ENCODE data around the gene PSMD5. TPM values are rescaled to one million over a fixed set of nuclear protein-coding genes. Genes with fewer than 3 reads are reported as not detected.
A peak's percentile ranks its signal among the peaks of the same experiment; 100 is the strongest.

The PSMD5 gene
- total RNA-seq, 1 donor from 2014 or later: 44.4 TPM

DNA sequence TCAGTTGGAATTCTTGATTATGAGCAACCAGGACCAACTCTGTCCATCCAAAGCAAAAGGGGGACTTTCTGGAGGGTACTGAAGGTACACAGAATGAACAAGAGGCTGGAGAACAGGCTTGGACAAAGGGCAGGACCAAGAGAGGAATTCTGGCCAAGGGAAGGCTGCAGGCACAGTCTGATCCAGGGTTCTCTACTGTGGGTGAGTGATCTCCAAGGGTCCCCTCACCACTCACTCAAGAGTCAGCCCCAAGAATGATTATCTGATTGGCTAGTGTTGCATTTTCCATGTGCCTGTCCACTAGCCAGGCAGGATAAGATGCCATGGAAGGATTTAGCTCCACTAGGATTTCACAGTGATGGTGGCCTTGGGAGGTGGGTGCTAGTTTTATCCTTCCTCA is 45.9 kb upstream of the PSMD5 start:
- no peak for DNase-seq (ENCODE audit: low read depth)
- Histone ChIP-seq H3K27me3 (ENCODE audit: control insufficient read depth, insufficient read depth, low read length) (no peaks in the 10 kb centered on the region), H3K4me3 (ENCODE audit: low read depth, low read length) (no peak overlapping the region), H3K36me3 (ENCODE audit: control insufficient read depth, insufficient read depth, low read length) (no peaks in the 10 kb centered on the region)
- no peak for TF ChIP-seq CTCF (IDR thresholded peaks at IDR 0.05; ENCODE audit: insufficient read depth, low read length, poor library complexity, severe bottlenecking)

DNA sequence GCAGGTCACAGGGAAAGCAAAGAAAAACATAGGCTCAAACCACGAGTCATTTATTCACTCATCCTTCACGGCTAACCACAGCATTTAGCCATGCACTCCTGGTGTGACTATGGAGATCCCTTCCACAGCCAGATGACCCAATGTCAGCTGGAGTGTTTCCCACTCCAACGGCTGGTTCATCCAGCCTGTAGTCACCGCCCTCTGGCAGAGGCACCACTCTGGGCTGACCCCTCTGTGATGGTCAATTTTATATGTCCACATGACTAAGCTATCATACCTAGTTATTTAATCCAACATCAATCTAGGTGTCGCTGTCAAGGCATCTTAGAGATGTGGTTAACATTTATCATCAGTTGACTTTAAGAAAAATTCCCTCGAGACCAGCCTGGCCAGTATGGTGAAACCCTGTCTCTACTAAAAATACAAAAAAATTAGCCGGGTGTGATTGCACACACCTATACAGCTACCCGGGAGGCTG is 43.8 kb upstream of the PSMD5 start:
- DNase-seq (ENCODE audit: low read depth): peak; percentile 69
- H3K4me3 ChIP-seq (ENCODE audit: low read depth, low read length): no peak overlapping the region
- no peak for TF ChIP-seq CTCF (IDR thresholded peaks at IDR 0.05; ENCODE audit: insufficient read depth, low read length, poor library complexity, severe bottlenecking)

DNA sequence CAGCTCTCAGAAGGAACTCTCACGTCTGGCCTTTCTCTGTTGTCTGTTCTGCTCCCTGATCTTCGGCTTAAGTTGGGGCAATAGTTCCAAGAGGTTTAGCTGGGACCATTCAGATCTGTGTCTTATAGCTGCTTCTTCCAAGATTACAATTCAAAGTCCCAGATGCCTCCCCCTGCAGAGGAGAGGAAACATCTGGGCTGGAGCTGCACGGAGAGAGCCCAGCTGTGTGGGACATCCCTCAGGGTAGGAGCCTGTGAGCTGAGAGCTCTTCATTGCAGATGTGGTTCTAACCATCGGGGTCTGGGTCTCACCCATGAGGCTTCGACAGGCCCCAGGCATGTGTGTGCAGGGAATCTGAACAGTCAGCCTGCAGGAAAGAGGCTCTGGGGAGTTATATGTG is 43.2 kb upstream of the PSMD5 start:
- H3K27me3 ChIP-seq (ENCODE audit: control insufficient read depth, insufficient read depth, low read length): no peaks in the 10 kb centered on the region
- H3K4me3 ChIP-seq (ENCODE audit: low read depth, low read length): no peak overlapping the region
- no peak for DNase-seq (ENCODE audit: low read depth)
- no peak for TF ChIP-seq CTCF (IDR thresholded peaks at IDR 0.05; ENCODE audit: insufficient read depth, low read length, poor library complexity, severe bottlenecking)
- H3K36me3 ChIP-seq (ENCODE audit: control insufficient read depth, insufficient read depth, low read length): no peaks in the 10 kb centered on the region

More for the DNA sequence above, 43.8 kb upstream of the PSMD5 start:
- no peaks in the 10 kb centered on the region for H3K36me3 ChIP-seq (ENCODE audit: control insufficient read depth, insufficient read depth, low read length)
- H3K27me3 ChIP-seq (ENCODE audit: control insufficient read depth, insufficient read depth, low read length): no peaks in the 10 kb centered on the region

- no peaks in the 10 kb centered on the region for H3K27me3 ChIP-seq (ENCODE audit: control insufficient read depth, insufficient read depth, low read length)
- DNase-seq (ENCODE audit: low read depth): no peak
- H3K4me3 ChIP-seq (ENCODE audit: low read depth, low read length): no peak overlapping the region
- no peak for TF ChIP-seq CTCF (IDR thresholded peaks at IDR 0.05; ENCODE audit: insufficient read depth, low read length, poor library complexity, severe bottlenecking)
- H3K36me3 ChIP-seq (ENCODE audit: control insufficient read depth, insufficient read depth, low read length): no peaks in the 10 kb centered on the region
Measured at GRCh38 chr9:120885457-120885856, 42.7 kb upstream of the PSMD5 start.

- DNase-seq (ENCODE audit: low read depth): no peak
- no peak for TF ChIP-seq CTCF (IDR thresholded peaks at IDR 0.05; ENCODE audit: insufficient read depth, low read length, poor library complexity, severe bottlenecking)
- Histone ChIP-seq H3K36me3 (ENCODE audit: control insufficient read depth, insufficient read depth, low read length) (no peaks in the 10 kb centered on the region), H3K4me3 (ENCODE audit: low read depth, low read length) (no peak overlapping the region), H3K27me3 (ENCODE audit: control insufficient read depth, insufficient read depth, low read length) (no peaks in the 10 kb centered on the region)
Measured at GRCh38 chr9:120883608-120883996, 40.9 kb upstream of the PSMD5 start.

- Histone ChIP-seq H3K36me3 (ENCODE audit: control insufficient read depth, insufficient read depth, low read length) (no peaks in the 10 kb centered on the region), H3K4me3 (ENCODE audit: low read depth, low read length) (no peak overlapping the region), H3K27me3 (ENCODE audit: control insufficient read depth, insufficient read depth, low read length) (no peaks in the 10 kb centered on the region)
- TF ChIP-seq CTCF (IDR thresholded peaks at IDR 0.05; ENCODE audit: insufficient read depth, low read length, poor library complexity, severe bottlenecking): no peak
- DNase-seq (ENCODE audit: low read depth): no peak
Measured at GRCh38 chr9:120882935-120883607, 40.3 kb upstream of the PSMD5 start.
